Smooth muscle cell (in vitro differentiated cells): Measurements from ENCODE around the gene CCL22. TPM values are rescaled to one million over a fixed set of nuclear protein-coding genes. Genes with fewer than 3 reads are reported as not detected.

Experiments
- DNase-seq: peaks from one replicate; lab custom pipeline; 2025; ENCODE audit not compliant: unreplicated experiment; lab: John Stamatoyannopoulos, UW
- H2AFZ ChIP-seq: fragments of 200-600 bp; sonication (generic); 2 replicates; pipeline ENCODE4 v1.6.0; 2016; ENCODE audit warnings: antibody characterized with exemption, low read depth, mild to moderate bottlenecking
- H3F3A ChIP-seq: fragments of 200-600 bp; sonication (generic); 2 replicates; pipeline ENCODE4 v1.6.0; 2017; ENCODE audit warnings: antibody characterized with exemption, low read depth
- H3K27ac ChIP-seq: fragments of 200-600 bp; sonication (generic); 2 replicates; pipeline ENCODE4 v1.5.1; 2016; ENCODE audit warnings: low read depth, mild to moderate bottlenecking
- H3K27me3 ChIP-seq: fragments of 200-600 bp; sonication (generic); 2 replicates; pipeline ENCODE4 v1.6.1; 2016; ENCODE audit warnings: low read depth, mild to moderate bottlenecking
- H3K36me3 ChIP-seq: fragments of 200-600 bp; sonication (generic); 2 replicates; pipeline ENCODE4 v1.5.1; 2016; ENCODE audit warnings: low read depth
- H3K4me1 ChIP-seq: fragments of 200-600 bp; sonication (generic); 2 replicates; pipeline ENCODE4 v1.5.1; 2016; ENCODE audit warnings: low read depth
- H3K4me2 ChIP-seq: fragments of 200-600 bp; sonication (generic); 2 replicates; pipeline ENCODE4 v1.6.0; 2016; ENCODE audit warnings: mild to moderate bottlenecking
- H3K4me3 ChIP-seq: fragments of 200-600 bp; sonication (generic); 2 replicates; pipeline ENCODE4 v1.5.1; 2016; ENCODE audit warnings: mild to moderate bottlenecking
- H3K79me2 ChIP-seq: fragments of 200-600 bp; sonication (generic); 2 replicates; pipeline ENCODE4 v1.6.0; 2016; ENCODE audit warnings: low read depth, mild to moderate bottlenecking
- H3K9ac ChIP-seq: fragments of 200-600 bp; sonication (generic); 2 replicates; pipeline ENCODE4 v1.6.0; 2016; ENCODE audit warnings: low read depth
- H3K9me3 ChIP-seq: fragments of 200-600 bp; sonication (generic); replicated peaks from 2 replicates; pipeline ENCODE4 v1.5.1; 2016; ENCODE audit warnings: low read depth
- H4K20me1 ChIP-seq: fragments of 200-600 bp; sonication (generic); 2 replicates; pipeline ENCODE4 v1.6.0; 2016; ENCODE audit warnings: low read depth
- CTCF ChIP-seq: fragments of 200-600 bp; sonication (generic); IDR thresholded peaks from 2 replicates; pipeline ENCODE4 v1.5.1; 2017; ENCODE audit warnings: borderline replicate concordance, mild to moderate bottlenecking, antibody characterized with exemption; ENCODE audit not compliant: insufficient read depth, poor library complexity, severe bottlenecking
- WGBS: methylation state at CpG from one replicate; pipeline ENCODE4 v1.1.7; 2016; ENCODE audit warnings: low lambda C conversion rate; 5-methylcytosine and 5-hydroxymethylcytosine counted together
- polyA plus RNA-seq: library from polyadenylated mRNA; unstranded; fragments of >200 nt; fragmentation: Nextera tagmentation; extraction: Ambion mirVana; gene quantifications from 2 replicates; pipeline ENCODE4 v1.2.1, GENCODE V29; 2016
- total RNA-seq: library from RNA; depleted of rRNA; stranded (reverse); fragments of >200 nt; gene quantifications from 2 replicates; pipeline ENCODE4 v1.2.3, GENCODE V29; 2014

The CCL22 gene
- total and polyA plus RNA-seq, 2 experiments from 2014 or later, result not detected

GRCh38 chr16:57367116-57367752 is 8.7 kb downstream of the CCL22 start:
- no peaks in the 10 kb centered on the region for H3K27me3 ChIP-seq
- H3K9me3 ChIP-seq, result no peaks in the 10 kb centered on the region
- no peak overlapping the region for H2AFZ ChIP-seq
- no peaks in the 10 kb centered on the region for H3F3A ChIP-seq
- H3K27ac ChIP-seq, result no peak overlapping the region
- no peak for TF ChIP-seq CTCF
- no peaks in the 10 kb centered on the region for H3K79me2 ChIP-seq
- H3K36me3 ChIP-seq, result no peaks in the 10 kb centered on the region
- H3K9ac ChIP-seq, result no peak overlapping the region
- H3K4me3 ChIP-seq, result no peak overlapping the region
- peaks cover 5% of the 10 kb centered on the region for H3K4me1 ChIP-seq
- H3K4me2 ChIP-seq, result no peak overlapping the region
- DNase-seq, result no peak
- no peaks in the 10 kb centered on the region for H4K20me1 ChIP-seq
- 94% methylated on average over 7 of the region's 7 CpGs for WGBS

- Histone ChIP-seq H2AFZ (no peak overlapping the region), H3K27me3 (no peaks in the 10 kb centered on the region), H3K9me3 (no peaks in the 10 kb centered on the region), H3K36me3 (no peaks in the 10 kb centered on the region), H3F3A (no peaks in the 10 kb centered on the region), H3K27ac (peak overlapping the region; percentile 1), H3K79me2 (no peaks in the 10 kb centered on the region), H3K4me2 (peak overlapping the region; percentile 70), H3K4me1 (peaks cover 26% of the 10 kb centered on the region), H3K9ac (no peak overlapping the region), H4K20me1 (no peaks in the 10 kb centered on the region), H3K4me3 (no peak overlapping the region)
- WGBS, result 82% methylated on average over 13 of the region's 15 CpGs
- no peak for TF ChIP-seq CTCF
- DNase-seq, result no peak
Observed at GRCh38 chr16:57371494-57372371, 13.2 kb downstream of the CCL22 start.

GRCh38 chr16:57372372-57373116 is 14.0 kb downstream of the CCL22 start, which contains the start of gene CX3CL1:
Gene CX3CL1 (plus strand): TSS chr16:57372490. CDS start chr16:57372569, 79 bp downstream.
- peak within 1 kb of the TSS; percentile 8 for H3K27ac ChIP-seq
- H4K20me1 ChIP-seq, result no peaks in the 10 kb centered on the region
- H3K27me3 ChIP-seq, result no peaks in the 10 kb centered on the region
- peak within 1 kb of the TSS; percentile 40 for H3K4me3 ChIP-seq
- DNase-seq, result peak; percentile 65
- peaks cover 28% of the 10 kb centered on the region for H3K4me1 ChIP-seq
- peak within 1 kb of the TSS; percentile 70 for H3K4me2 ChIP-seq
- H3F3A ChIP-seq, result no peaks in the 10 kb centered on the region
- TF ChIP-seq CTCF, result no peak
- WGBS, result 30% methylated on average over 23 of the region's 23 CpGs
- no peaks in the 10 kb centered on the region for H3K36me3 ChIP-seq
- H3K79me2 ChIP-seq, result no peaks in the 10 kb centered on the region
- no peaks in the 10 kb centered on the region for H3K9me3 ChIP-seq
- peak within 1 kb of the TSS; percentile 18 for H3K9ac ChIP-seq
- peak within 1 kb of the TSS; percentile 19 for H2AFZ ChIP-seq
